OCI-LY3 (cell line): ENCODE measurements around the gene SPRN.

ENCODE experiments used
- H2AFZ ChIP-seq: fragments of 200-600, 300-600 bp; shearing (Covaris generic); 2 replicates; pipeline ENCODE4 v1.6.0; 2014; ENCODE audit warnings: antibody characterized with exemption, low read depth, low read length
- H3K27ac ChIP-seq: fragments of 200-600, 300-600 bp; sonication (generic); 2 replicates; pipeline ENCODE4 v1.5.1; 2014; ENCODE audit warnings: mild to moderate bottlenecking, low read length, moderate library complexity, mixed read lengths
- H3K27me3 ChIP-seq: fragments of 200-600, 300-600 bp; sonication (generic); 2 replicates; pipeline ENCODE4 v1.6.1; 2014; ENCODE audit warnings: low read depth, low read length, mixed read lengths
- H3K36me3 ChIP-seq: fragments of 200-600, 300-600 bp; sonication (generic); replicated peaks from 2 replicates; pipeline ENCODE3; 2014; ENCODE audit warnings: low read depth, low read length, mixed read lengths
- H3K4me1 ChIP-seq: fragments of 300-600, 200-600 bp; sonication (generic); 2 replicates; pipeline ENCODE4 v1.6.1; 2014; ENCODE audit warnings: low read length, mixed read lengths
- H3K4me2 ChIP-seq: fragments of 200-600, 300-600 bp; sonication (generic); 2 replicates; pipeline ENCODE4 v1.6.1; 2014; ENCODE audit warnings: low read length, mixed read lengths
- H3K4me3 ChIP-seq: fragments of 300-600, 200-600 bp; sonication (generic); 2 replicates; pipeline ENCODE4 v1.5.1; 2014; ENCODE audit warnings: antibody characterized with exemption, mild to moderate bottlenecking, low read length, moderate library complexity
- H3K79me2 ChIP-seq: fragments of 300-600, 200-600 bp; shearing (Covaris generic); 2 replicates; pipeline ENCODE4 v1.6.1; 2014; ENCODE audit warnings: mild to moderate bottlenecking, low read length, mixed read lengths
- H3K9ac ChIP-seq: fragments of 300-600, 200-600 bp; shearing (Covaris generic); 2 replicates; pipeline ENCODE4 v1.6.0; 2014; ENCODE audit warnings: mild to moderate bottlenecking, low read length, moderate library complexity
- H3K9me3 ChIP-seq: fragments of 200-600, 300-600 bp; shearing (Covaris generic); 2 replicates; pipeline ENCODE4 v1.6.1; 2014; ENCODE audit warnings: low read length, mixed read lengths; ENCODE audit not compliant: insufficient read depth
- H4K20me1 ChIP-seq: fragments of 200-600, 300-600 bp; sonication (generic); 2 replicates; pipeline ENCODE4 v1.6.1; 2016; ENCODE audit warnings: low read length, mixed read lengths; ENCODE audit not compliant: insufficient read depth
- EZH2phosphoT487 ChIP-seq: fragments of 200-600 bp; shearing (Covaris generic); IDR thresholded peaks from 2 replicates; pipeline ENCODE4 v1.6.1; 2018; ENCODE audit warnings: antibody characterized with exemption, mixed run types, low read depth
- TF ChIP-seq, protein P1 (sequence below): fragments of 200-600, 300-600 bp; sonication (generic); IDR thresholded peaks from 2 replicates; pipeline ENCODE4 v1.5.1; 2014; ENCODE audit warnings: antibody characterized with exemption, low read length, low read depth

The SPRN gene

DNA sequence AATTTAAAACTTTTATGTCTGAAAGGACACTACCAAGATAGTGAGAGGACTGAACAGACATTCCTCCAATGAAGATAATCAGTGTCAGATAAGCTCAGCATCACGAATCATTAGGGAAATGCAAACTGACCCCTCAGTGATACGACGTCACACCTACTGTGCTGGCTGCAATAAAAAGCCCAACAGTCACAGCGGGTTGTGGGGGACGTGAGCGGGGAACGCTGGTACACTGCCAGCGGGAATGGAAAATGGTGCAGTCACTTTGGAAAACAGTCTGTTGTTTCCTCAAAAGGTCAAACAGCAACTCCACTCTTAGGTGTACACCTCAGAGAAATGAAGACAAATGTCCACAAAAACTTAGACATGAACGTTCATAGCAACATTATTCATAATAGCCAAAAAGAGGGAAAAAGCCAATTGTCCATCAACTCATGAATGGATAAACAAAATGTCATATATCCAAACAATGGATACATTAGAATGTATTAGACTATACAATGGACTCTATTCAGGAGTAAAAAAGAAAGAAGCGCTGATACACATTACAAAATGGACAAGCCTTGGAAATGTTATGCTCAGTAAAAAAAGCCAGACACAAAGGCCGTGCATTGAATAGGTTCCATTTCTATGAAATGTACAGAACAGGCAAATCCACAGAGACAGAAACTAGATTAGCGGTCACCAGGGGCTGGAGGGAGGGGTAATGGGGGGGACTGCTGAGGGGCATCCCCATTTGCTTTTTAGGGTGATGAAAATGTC, 48.9 kb downstream of the SPRN start:
- Histone ChIP-seq H3K79me2 (no peaks in the 10 kb centered on the region), H3K4me3 (no peak overlapping the region), H3K36me3 (no peaks in the 10 kb centered on the region), H3K9ac (no peak overlapping the region), H3K9me3 (no peaks in the 10 kb centered on the region), H2AFZ (no peak overlapping the region), H3K27ac (no peak overlapping the region), H3K27me3 (no peaks in the 10 kb centered on the region), H3K4me1 (peaks cover 23% of the 10 kb centered on the region), H3K4me2 (peak overlapping the region; percentile 36; the same call in 1 of the 2 replicates), H4K20me1 (no peaks in the 10 kb centered on the region)
- no peak for TF ChIP-seq EZH2phosphoT487
- TF ChIP-seq, protein P1, sequence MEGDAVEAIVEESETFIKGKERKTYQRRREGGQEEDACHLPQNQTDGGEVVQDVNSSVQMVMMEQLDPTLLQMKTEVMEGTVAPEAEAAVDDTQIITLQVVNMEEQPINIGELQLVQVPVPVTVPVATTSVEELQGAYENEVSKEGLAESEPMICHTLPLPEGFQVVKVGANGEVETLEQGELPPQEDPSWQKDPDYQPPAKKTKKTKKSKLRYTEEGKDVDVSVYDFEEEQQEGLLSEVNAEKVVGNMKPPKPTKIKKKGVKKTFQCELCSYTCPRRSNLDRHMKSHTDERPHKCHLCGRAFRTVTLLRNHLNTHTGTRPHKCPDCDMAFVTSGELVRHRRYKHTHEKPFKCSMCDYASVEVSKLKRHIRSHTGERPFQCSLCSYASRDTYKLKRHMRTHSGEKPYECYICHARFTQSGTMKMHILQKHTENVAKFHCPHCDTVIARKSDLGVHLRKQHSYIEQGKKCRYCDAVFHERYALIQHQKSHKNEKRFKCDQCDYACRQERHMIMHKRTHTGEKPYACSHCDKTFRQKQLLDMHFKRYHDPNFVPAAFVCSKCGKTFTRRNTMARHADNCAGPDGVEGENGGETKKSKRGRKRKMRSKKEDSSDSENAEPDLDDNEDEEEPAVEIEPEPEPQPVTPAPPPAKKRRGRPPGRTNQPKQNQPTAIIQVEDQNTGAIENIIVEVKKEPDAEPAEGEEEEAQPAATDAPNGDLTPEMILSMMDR, result no peak

DNA sequence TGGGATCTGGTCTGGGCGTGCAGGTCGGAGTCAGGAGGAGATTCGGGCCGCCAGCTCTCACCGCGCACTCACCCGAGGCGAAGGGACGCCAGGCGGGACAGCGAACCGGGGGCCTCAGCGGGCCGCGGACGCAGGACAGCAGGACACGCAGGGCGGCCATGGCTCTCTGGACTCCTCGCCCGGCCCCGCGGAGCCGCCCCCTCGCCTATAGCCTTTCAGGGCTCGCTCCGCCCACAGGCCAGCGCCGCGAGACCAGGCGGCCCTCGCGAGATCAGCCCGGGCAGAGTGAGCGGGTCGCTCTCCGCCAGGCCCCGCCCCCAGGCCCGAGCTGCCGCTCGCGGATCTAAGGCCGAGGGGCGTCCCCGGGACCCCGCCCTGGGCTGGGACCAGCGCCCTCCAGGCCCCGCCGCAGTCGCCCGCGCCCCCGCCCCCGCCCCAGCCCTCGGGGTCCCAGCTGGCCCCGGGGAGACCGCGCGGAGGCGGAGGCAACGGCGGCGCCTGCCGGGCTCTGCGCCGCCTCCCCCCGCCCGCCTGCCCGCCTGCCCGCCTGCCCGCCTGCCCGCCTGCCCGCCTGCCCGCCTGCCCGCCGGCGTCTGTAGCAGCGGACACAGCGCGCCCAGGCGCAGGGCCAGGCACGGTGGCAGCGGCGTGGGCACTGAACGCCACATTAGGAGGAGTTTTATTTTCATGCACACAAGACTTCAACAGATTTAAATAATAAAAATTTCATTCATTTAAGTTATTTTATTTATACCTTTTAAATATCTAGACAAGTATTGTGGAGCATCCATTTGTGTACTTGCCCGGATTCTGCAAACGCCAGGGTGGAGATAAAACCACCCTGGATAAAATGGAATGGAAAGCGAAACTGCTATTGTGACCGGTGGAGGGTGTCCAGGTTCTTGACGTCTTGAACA, 51.0 kb downstream of the SPRN start, which contains the start of gene ECHS1:
Gene ECHS1, minus strand, starts transcription at position 181 of the 917 bp plus-strand sequence. Its CDS starts 21 bp downstream, at position 160.
- no peaks in the 10 kb centered on the region for H3K36me3 ChIP-seq
- peak within 1 kb of the TSS; percentile 59 for H3K9ac ChIP-seq
- H2AFZ ChIP-seq, result no peak within 1 kb of the TSS
- H3K79me2 ChIP-seq, result no peaks in the 10 kb centered on the region
- H3K9me3 ChIP-seq, result no peaks in the 10 kb centered on the region
- TF ChIP-seq EZH2phosphoT487, result no peak
- TF ChIP-seq, protein P1, result no peak
- H4K20me1 ChIP-seq, result no peaks in the 10 kb centered on the region
- no peak within 1 kb of the TSS for H3K27ac ChIP-seq
- no peaks in the 10 kb centered on the region for H3K27me3 ChIP-seq
- H3K4me1 ChIP-seq, result peaks cover 19% of the 10 kb centered on the region
- H3K4me3 ChIP-seq, result peak within 1 kb of the TSS; percentile 83
- peak within 1 kb of the TSS; percentile 63 for H3K4me2 ChIP-seq

DNA sequence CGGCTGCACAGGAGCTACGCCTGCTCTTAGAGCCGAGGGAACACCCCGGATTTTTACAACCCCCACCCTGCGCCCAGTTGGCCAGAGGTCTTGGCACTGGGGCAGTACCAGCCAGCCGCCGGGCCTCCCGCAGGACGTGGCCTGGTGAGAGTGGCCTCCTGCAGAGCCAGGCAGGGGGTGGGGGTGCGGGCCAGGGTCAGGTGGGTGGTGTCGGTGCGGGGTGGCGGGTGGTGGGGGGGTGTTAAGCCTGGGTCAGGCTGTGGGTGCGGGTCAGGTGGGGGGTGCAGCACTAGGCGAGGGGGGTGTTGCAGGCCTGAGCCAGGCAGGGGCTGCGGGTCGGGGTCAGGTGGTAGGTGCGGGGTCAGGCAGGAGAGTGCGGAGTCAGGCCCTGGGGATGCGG, 51.9 kb downstream of the SPRN start:
- Histone ChIP-seq H3K27ac (no peak overlapping the region), H3K4me1 (peaks cover 13% of the 10 kb centered on the region), H3K9ac (no peak overlapping the region), H3K36me3 (no peaks in the 10 kb centered on the region), H4K20me1 (no peaks in the 10 kb centered on the region), H3K27me3 (no peaks in the 10 kb centered on the region), H3K4me2 (peak overlapping the region; percentile 41), H2AFZ (no peak overlapping the region), H3K9me3 (no peaks in the 10 kb centered on the region), H3K79me2 (no peaks in the 10 kb centered on the region), H3K4me3 (peak overlapping the region; percentile 40; the same call in 1 of the 2 replicates)
- TF ChIP-seq EZH2phosphoT487, result no peak
- TF ChIP-seq, protein P1, result no peak
